Nephron progenitor cell (in vitro differentiated cells): ENCODE results near the gene SSH2.
"Not testable (repeated sequence)": the region's sequence is repeated elsewhere in the genome, so short reads cannot be mapped to it uniquely, and the experiment has no call there.

Source experiments
- DNase-seq: peaks from one replicate; pipeline ENCODE4 v3.0.0; 2021
- H3K27ac Mint-ChIP-seq: 2 replicates; pipeline ENCODE4 v1.8.0; 2021; ENCODE audit warnings: mild to moderate bottlenecking, moderate library complexity, mixed read lengths
- H3K27me3 Mint-ChIP-seq: 2 replicates; pipeline ENCODE4 v1.8.0; 2021; ENCODE audit warnings: mild to moderate bottlenecking, low read depth, mixed read lengths; ENCODE audit not compliant: poor library complexity
- H3K36me3 Mint-ChIP-seq: 2 replicates; pipeline ENCODE4 v1.8.0; 2021; ENCODE audit warnings: low read depth, mixed read lengths
- H3K4me1 Mint-ChIP-seq: 2 replicates; pipeline ENCODE4 v1.8.0; 2021; ENCODE audit warnings: mixed read lengths
- H3K4me3 Mint-ChIP-seq: 2 replicates; pipeline ENCODE4 v1.8.0; 2021; ENCODE audit warnings: mild to moderate bottlenecking, moderate library complexity, mixed read lengths
- H3K9me3 Mint-ChIP-seq: 2 replicates; pipeline ENCODE4 v1.8.0; 2021; ENCODE audit warnings: mild to moderate bottlenecking, moderate library complexity, mixed read lengths
- CTCF ChIP-seq: fragments of 200-600 bp; sonication (generic); IDR thresholded peaks from 2 replicates; pipeline ENCODE4 v1.5.0; 2021; ENCODE audit warnings: antibody characterized with exemption

SSH2 gene

GRCh38 chr17:29948448-29949215 is 18.6 kb upstream of the SSH2 start:
- H3K4me3 Mint-ChIP-seq = no peak overlapping the region
- peaks cover 8% of the 10 kb centered on the region for H3K9me3 Mint-ChIP-seq
- no peak for DNase-seq
- peaks cover 4% of the 10 kb centered on the region for H3K4me1 Mint-ChIP-seq
- peaks cover 3% of the 10 kb centered on the region for H3K36me3 Mint-ChIP-seq
- no peak for TF ChIP-seq CTCF
- H3K27me3 Mint-ChIP-seq = peaks cover 5% of the 10 kb centered on the region
- peak overlapping the region; percentile 12 for H3K27ac Mint-ChIP-seq

- Mint-ChIP-seq H3K4me3 (no peak overlapping the region), H3K36me3 (no peaks in the 10 kb centered on the region), H3K27ac (no peak overlapping the region), H3K9me3 (no peaks in the 10 kb centered on the region), H3K27me3 (peaks cover 9% of the 10 kb centered on the region), H3K4me1 (peaks cover 4% of the 10 kb centered on the region)
- TF ChIP-seq CTCF = no peak
- DNase-seq = no peak
These were observed 15.3 kb upstream of the SSH2 start for GRCh38 chr17:29945281-29945680.

- Mint-ChIP-seq H3K27ac (no peak within 1 kb of the TSS), H3K27me3 (peaks cover 7% of the 10 kb centered on the region), H3K4me1 (no peaks in the 10 kb centered on the region), H3K36me3 (no peaks in the 10 kb centered on the region), H3K9me3 (no peaks in the 10 kb centered on the region), H3K4me3 (no peak within 1 kb of the TSS)
- no peak for DNase-seq
- TF ChIP-seq CTCF = no peak
These were observed 11.3 kb upstream of the SSH2 start, which contains the start of gene EFCAB5 for GRCh38 chr17:29941334-29941733. TSS of gene EFCAB5 (plus strand) at chr17:29941634. CDS start at chr17:29941797, 163 bp downstream.

GRCh38 chr17:29936724-29937123 is 6.7 kb upstream of the SSH2 start:
- peaks cover 11% of the 10 kb centered on the region for H3K27me3 Mint-ChIP-seq
- no peaks in the 10 kb centered on the region for H3K36me3 Mint-ChIP-seq
- DNase-seq = no peak
- no peak overlapping the region for H3K27ac Mint-ChIP-seq
- H3K4me1 Mint-ChIP-seq = no peaks in the 10 kb centered on the region
- no peak for TF ChIP-seq CTCF
- no peaks in the 10 kb centered on the region for H3K9me3 Mint-ChIP-seq
- no peak overlapping the region for H3K4me3 Mint-ChIP-seq

- H3K27ac Mint-ChIP-seq, H3K9me3 Mint-ChIP-seq, DNase-seq, H3K36me3 Mint-ChIP-seq, H3K4me3 Mint-ChIP-seq, H3K4me1 Mint-ChIP-seq: not testable (repeated sequence)
- peaks cover 11% of the 10 kb centered on the region for H3K27me3 Mint-ChIP-seq
These were observed 5.9 kb upstream of the SSH2 start for GRCh38 chr17:29935909-29936308.

GRCh38 chr17:29933379-29933778 is 3.4 kb upstream of the SSH2 start:
- Mint-ChIP-seq H3K4me1 (peaks cover 3% of the 10 kb centered on the region), H3K4me3 (no peak overlapping the region), H3K9me3 (no peaks in the 10 kb centered on the region), H3K27ac (no peak overlapping the region), H3K36me3 (no peaks in the 10 kb centered on the region), H3K27me3 (peaks cover 4% of the 10 kb centered on the region)
- no peak for TF ChIP-seq CTCF
- no peak for DNase-seq
